Measurements from ENCODE around the gene FOXP4.

DNA sequence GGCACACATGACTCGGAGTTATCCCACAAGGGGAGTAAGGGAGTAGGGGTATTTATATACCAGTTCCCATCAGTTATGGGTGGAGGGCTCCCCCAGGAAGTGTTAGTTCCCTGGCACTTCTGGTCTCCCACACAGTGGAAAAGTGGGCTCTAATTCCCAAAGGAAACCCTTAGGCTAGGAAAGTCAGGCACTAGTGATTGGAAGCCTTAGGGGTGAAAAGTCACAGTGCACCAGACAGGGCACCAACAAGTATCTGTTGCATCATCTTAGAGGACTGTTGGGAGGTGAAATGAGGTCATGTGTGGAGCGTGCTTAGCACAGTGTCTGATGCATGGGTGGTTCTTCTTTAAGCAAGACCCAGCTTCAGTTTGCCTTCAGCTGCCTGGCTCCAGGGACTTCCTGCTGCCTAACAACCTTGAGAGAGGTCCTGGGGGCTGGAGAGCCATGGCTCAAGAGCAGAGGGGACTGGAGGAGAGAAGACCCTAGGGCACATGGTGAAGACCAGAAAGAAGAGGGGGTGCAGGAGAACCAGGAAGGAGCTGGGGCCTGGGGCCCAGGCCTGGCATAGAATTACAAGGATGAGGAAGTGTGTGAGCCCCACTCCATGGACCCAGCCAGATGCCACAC lies 7.5 kb upstream of the FOXP4 start:
- TF ChIP-seq, protein P1, sequence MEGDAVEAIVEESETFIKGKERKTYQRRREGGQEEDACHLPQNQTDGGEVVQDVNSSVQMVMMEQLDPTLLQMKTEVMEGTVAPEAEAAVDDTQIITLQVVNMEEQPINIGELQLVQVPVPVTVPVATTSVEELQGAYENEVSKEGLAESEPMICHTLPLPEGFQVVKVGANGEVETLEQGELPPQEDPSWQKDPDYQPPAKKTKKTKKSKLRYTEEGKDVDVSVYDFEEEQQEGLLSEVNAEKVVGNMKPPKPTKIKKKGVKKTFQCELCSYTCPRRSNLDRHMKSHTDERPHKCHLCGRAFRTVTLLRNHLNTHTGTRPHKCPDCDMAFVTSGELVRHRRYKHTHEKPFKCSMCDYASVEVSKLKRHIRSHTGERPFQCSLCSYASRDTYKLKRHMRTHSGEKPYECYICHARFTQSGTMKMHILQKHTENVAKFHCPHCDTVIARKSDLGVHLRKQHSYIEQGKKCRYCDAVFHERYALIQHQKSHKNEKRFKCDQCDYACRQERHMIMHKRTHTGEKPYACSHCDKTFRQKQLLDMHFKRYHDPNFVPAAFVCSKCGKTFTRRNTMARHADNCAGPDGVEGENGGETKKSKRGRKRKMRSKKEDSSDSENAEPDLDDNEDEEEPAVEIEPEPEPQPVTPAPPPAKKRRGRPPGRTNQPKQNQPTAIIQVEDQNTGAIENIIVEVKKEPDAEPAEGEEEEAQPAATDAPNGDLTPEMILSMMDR (IDR thresholded peaks at IDR 0.05), result no peak
- TF ChIP-seq TAF1 (IDR thresholded peaks at IDR 0.05; ENCODE audit: borderline replicate concordance, low read depth, low read length), result no peak
- TF ChIP-seq REST (IDR thresholded peaks at IDR 0.05; ENCODE audit: low read depth, low read length), result no peak
- TF ChIP-seq EP300 (IDR thresholded peaks at IDR 0.05; ENCODE audit: borderline replicate concordance in 1 of 2, low read depth in 1 of 2, low read length in 1 of 2), result no peak
- TF ChIP-seq SMC3 (IDR thresholded peaks at IDR 0.05; ENCODE audit: low read depth, low read length), result no peak
- TF ChIP-seq FOXM1 (IDR thresholded peaks at IDR 0.05; ENCODE audit: low read depth), result no peak
- no peak for TF ChIP-seq RXRA (IDR thresholded peaks at IDR 0.05; ENCODE audit: borderline replicate concordance, low read depth)
- TF ChIP-seq RFX5 (IDR thresholded peaks at IDR 0.05; ENCODE audit: low read length), result no peak
- TF ChIP-seq, protein P2, sequence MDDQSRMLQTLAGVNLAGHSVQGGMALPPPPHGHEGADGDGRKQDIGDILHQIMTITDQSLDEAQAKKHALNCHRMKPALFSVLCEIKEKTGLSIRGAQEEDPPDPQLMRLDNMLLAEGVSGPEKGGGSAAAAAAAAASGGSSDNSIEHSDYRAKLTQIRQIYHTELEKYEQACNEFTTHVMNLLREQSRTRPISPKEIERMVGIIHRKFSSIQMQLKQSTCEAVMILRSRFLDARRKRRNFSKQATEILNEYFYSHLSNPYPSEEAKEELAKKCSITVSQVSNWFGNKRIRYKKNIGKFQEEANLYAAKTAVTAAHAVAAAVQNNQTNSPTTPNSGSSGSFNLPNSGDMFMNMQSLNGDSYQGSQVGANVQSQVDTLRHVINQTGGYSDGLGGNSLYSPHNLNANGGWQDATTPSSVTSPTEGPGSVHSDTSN (IDR thresholded peaks at IDR 0.05), result no peak
- no peak for TF ChIP-seq TEAD4 (IDR thresholded peaks at IDR 0.05; ENCODE audit: borderline replicate concordance, insufficient read depth)
- TF ChIP-seq GABPA (IDR thresholded peaks at IDR 0.05; ENCODE audit: low read depth), result no peak
- no peak for TF ChIP-seq POLR2AphosphoS5 (IDR thresholded peaks at IDR 0.05; ENCODE audit: low read depth, low read length)
- no peak for TF ChIP-seq RAD21 (IDR thresholded peaks at IDR 0.05; ENCODE audit: low read length)
- TF ChIP-seq, protein P3, sequence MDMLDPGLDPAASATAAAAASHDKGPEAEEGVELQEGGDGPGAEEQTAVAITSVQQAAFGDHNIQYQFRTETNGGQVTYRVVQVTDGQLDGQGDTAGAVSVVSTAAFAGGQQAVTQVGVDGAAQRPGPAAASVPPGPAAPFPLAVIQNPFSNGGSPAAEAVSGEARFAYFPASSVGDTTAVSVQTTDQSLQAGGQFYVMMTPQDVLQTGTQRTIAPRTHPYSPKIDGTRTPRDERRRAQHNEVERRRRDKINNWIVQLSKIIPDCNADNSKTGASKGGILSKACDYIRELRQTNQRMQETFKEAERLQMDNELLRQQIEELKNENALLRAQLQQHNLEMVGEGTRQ (IDR thresholded peaks at IDR 0.05; ENCODE audit: borderline replicate concordance, low read depth, low read length), result no peak
